Liver (tissue), 9 donors: Measurements from ENCODE around the gene ADAMTS14. TPM values are rescaled to one million over a fixed set of nuclear protein-coding genes. Genes with fewer than 3 reads are reported as not detected.

Experiments
- DNase-seq: peaks from one replicate; pipeline ENCODE4 v3.0.0-alpha.2; 2017; ENCODE audit warnings: low spot score
- H3K27ac ChIP-seq, 2 donors: one replicate each; pipeline ENCODE4 v1.7.0; 2013; ENCODE audit warnings: inconsistent platforms in 2 of 2, low read length in 2 of 2, control low read depth in 1 of 2, low read depth in 1 of 2, mild to moderate bottlenecking in 1 of 2
- H3K27me3 ChIP-seq, 4 donors: one replicate each; pipeline versions ENCODE4 v1.6.1 to v1.7.0; 2013; ENCODE audit warnings: low read length in 3 of 4, inconsistent platforms in 1 of 4, mild to moderate bottlenecking in 1 of 4, moderate library complexity in 1 of 4; ENCODE audit not compliant: control insufficient read depth in 4 of 4, insufficient read depth in 4 of 4
- H3K36me3 ChIP-seq, 4 donors: one replicate each; pipeline versions ENCODE4 v1.6.1 to v1.7.0; 2013; ENCODE audit warnings: low read length in 3 of 4, mild to moderate bottlenecking in 3 of 4, low read depth in 1 of 4, moderate library complexity in 1 of 4; ENCODE audit not compliant: control insufficient read depth in 4 of 4, insufficient read depth in 3 of 4
- H3K4me1 ChIP-seq, 4 donors: one replicate each; pipeline versions ENCODE4 v1.6.1 to v1.7.0; 2013; ENCODE audit warnings: low read length in 3 of 4, mild to moderate bottlenecking in 3 of 4, moderate library complexity in 1 of 4; ENCODE audit not compliant: control insufficient read depth in 4 of 4, insufficient read depth in 4 of 4
- H3K4me3 ChIP-seq, 3 donors: one replicate each; pipeline versions ENCODE4 v1.6.1 to v1.7.0; 2013; ENCODE audit warnings: low read length in 3 of 3, control low read depth in 1 of 3, low read depth in 1 of 3, mild to moderate bottlenecking in 1 of 3
- H3K9ac ChIP-seq, 2 donors: one replicate each; pipeline ENCODE4 v1.7.0; 2013; ENCODE audit warnings: low read length in 2 of 2, mild to moderate bottlenecking in 2 of 2, moderate library complexity in 2 of 2, control low read depth in 1 of 2, low read depth in 1 of 2
- H3K9me3 ChIP-seq, 4 donors: one replicate each; pipeline versions ENCODE4 v1.6.1 to v1.7.0; 2013; ENCODE audit warnings: low read length in 3 of 4; ENCODE audit not compliant: control insufficient read depth in 4 of 4
- EGR1 ChIP-seq, 2 donors: IDR thresholded peaks; 2 replicates each; pipeline ENCODE4 v1.6.1; 2016 to 2018; ENCODE audit warnings: antibody characterized with exemption in 2 of 2, low read depth in 2 of 2
- FOXA1 ChIP-seq: IDR thresholded peaks from 2 replicates; pipeline ENCODE4 v1.6.1; 2016; ENCODE audit warnings: antibody characterized with exemption
- FOXA2 ChIP-seq: IDR thresholded peaks from 2 replicates; pipeline ENCODE4 v1.6.1; 2016; ENCODE audit warnings: antibody characterized with exemption
- HNF4A ChIP-seq, 2 donors: conservative IDR thresholded peaks; 2 replicates each; pipeline ENCODE4 v1.6.1; 2016; ENCODE audit warnings: antibody characterized with exemption in 2 of 2, mild to moderate bottlenecking in 2 of 2
- JUND ChIP-seq, 2 donors: IDR thresholded peaks; 2 replicates each; pipeline ENCODE4 v1.6.1; 2016; ENCODE audit warnings: antibody characterized with exemption in 2 of 2
- NR2F2 ChIP-seq: IDR thresholded peaks from 2 replicates; pipeline ENCODE4 v1.6.1; 2016; ENCODE audit warnings: antibody characterized with exemption
- RAD21 ChIP-seq, 2 donors: IDR thresholded peaks; 2 replicates each; pipeline ENCODE4 v1.6.1; 2016; ENCODE audit warnings: antibody characterized with exemption in 2 of 2, mild to moderate bottlenecking in 2 of 2
- RXRA ChIP-seq, 2 donors: IDR thresholded peaks; 2 replicates each; pipeline ENCODE4 v1.6.1; 2017 to 2018; ENCODE audit warnings: antibody characterized with exemption in 2 of 2, mild to moderate bottlenecking in 1 of 2
- SP1 ChIP-seq: IDR thresholded peaks from 2 replicates; pipeline ENCODE4 v1.6.1; 2018; ENCODE audit warnings: antibody characterized with exemption, mild to moderate bottlenecking
- TAF1 ChIP-seq: conservative IDR thresholded peaks from 2 replicates; pipeline ENCODE4 v1.6.1; 2016; ENCODE audit warnings: antibody characterized with exemption, mild to moderate bottlenecking
- YY1 ChIP-seq: IDR thresholded peaks from 2 replicates; pipeline ENCODE4 v1.6.1; 2016; ENCODE audit warnings: antibody characterized with exemption, mild to moderate bottlenecking
- WGBS: extraction: QIAGEN DNeasy Blood & Tissue Kit; methylation state at CpG from one replicate; pipeline ENCODE4 v1.1.7; 2013; 5-methylcytosine and 5-hydroxymethylcytosine counted together
- polyA plus RNA-seq, 2 donors: library from polyadenylated mRNA; stranded (reverse) in 1 of 2; unstranded in 1 of 2; fragments of 200-250 nt in 1 of 2; fragments of >200 nt in 1 of 2; fragmentation: Nextera tagmentation in 1 of 2; extraction: Ambion mirVana in 1 of 2; gene quantifications; one replicate each; pipeline versions ENCODE4 v1.2.1 to v1.2.3, GENCODE V29; 2013 to 2015
- total RNA-seq, 2 donors: library from RNA; depleted of rRNA; stranded (reverse); fragments of >200 nt; gene quantifications; one replicate each; pipeline ENCODE4 v1.2.3, GENCODE V29; 2014
- TF ChIP-seq, protein P1 (sequence below): IDR thresholded peaks from 2 replicates; pipeline ENCODE4 v1.6.1; 2016; ENCODE audit warnings: antibody characterized with exemption, mild to moderate bottlenecking
- TF ChIP-seq, protein P2 (sequence below): IDR thresholded peaks from 2 replicates; pipeline ENCODE4 v1.6.1; 2016; ENCODE audit warnings: antibody characterized with exemption
- TF ChIP-seq, protein P3 (sequence below): fragments of 150-350 bp; IDR thresholded peaks from 2 replicates; pipeline ENCODE4 v1.5.1; 2017; ENCODE audit warnings: improper control_type of control experiment, low read depth, low read length; ENCODE audit not compliant: missing input control
- TF ChIP-seq, protein P4 (sequence below): IDR thresholded peaks from 2 replicates; pipeline ENCODE4 v1.6.1; 2016; ENCODE audit warnings: antibody characterized with exemption
- donor health status: healthy.
- donor health status: healthy.
- donor health status: healthy.
- donor health status: healthy.
- donor health status: healthy.

ADAMTS14 gene
- total and polyA plus RNA-seq, 4 donors, result 0.09 to 0.33 (median 0.13) TPM

DNA sequence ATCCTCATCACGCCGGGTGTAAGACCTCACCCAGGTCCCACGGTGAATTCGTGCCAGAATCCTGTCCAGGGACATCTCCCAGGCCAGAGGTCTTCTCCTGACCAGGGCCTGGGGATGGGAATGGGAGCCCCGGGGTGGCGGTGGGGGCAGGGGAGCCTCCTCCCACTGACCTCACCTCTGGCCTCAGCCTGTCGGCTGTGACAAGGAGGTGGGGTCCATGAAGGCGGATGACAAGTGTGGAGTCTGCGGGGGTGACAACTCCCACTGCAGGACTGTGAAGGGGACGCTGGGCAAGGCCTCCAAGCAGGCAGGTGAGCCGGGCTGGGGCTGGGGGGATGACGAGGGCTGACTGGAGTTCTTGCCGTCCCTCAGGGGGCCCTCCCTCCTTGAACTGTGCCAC is 71.6 kb downstream of the ADAMTS14 start:
- DNase-seq, result no peak
- Histone ChIP-seq H3K9me3 (no peaks in the 10 kb centered on the region), H3K4me3 (no peak overlapping the region), H3K27me3 (no peaks in the 10 kb centered on the region), H3K27ac (no peak overlapping the region), H3K36me3 (no peaks in the 10 kb centered on the region), H3K9ac (no peak overlapping the region), H3K4me1 (no peaks in the 10 kb centered on the region)
- TF ChIP-seq TAF1 (no peak), YY1 (no peak), RXRA (IDR thresholded peaks at IDR 0.05) (no peak), RAD21 (IDR thresholded peaks at IDR 0.05) (no peak), EGR1 (IDR thresholded peaks at IDR 0.05; ENCODE audit: low read depth in 2 of 2) (no peak), FOXA1 (no peak), FOXA2 (no peak)
- TF ChIP-seq, protein P1, sequence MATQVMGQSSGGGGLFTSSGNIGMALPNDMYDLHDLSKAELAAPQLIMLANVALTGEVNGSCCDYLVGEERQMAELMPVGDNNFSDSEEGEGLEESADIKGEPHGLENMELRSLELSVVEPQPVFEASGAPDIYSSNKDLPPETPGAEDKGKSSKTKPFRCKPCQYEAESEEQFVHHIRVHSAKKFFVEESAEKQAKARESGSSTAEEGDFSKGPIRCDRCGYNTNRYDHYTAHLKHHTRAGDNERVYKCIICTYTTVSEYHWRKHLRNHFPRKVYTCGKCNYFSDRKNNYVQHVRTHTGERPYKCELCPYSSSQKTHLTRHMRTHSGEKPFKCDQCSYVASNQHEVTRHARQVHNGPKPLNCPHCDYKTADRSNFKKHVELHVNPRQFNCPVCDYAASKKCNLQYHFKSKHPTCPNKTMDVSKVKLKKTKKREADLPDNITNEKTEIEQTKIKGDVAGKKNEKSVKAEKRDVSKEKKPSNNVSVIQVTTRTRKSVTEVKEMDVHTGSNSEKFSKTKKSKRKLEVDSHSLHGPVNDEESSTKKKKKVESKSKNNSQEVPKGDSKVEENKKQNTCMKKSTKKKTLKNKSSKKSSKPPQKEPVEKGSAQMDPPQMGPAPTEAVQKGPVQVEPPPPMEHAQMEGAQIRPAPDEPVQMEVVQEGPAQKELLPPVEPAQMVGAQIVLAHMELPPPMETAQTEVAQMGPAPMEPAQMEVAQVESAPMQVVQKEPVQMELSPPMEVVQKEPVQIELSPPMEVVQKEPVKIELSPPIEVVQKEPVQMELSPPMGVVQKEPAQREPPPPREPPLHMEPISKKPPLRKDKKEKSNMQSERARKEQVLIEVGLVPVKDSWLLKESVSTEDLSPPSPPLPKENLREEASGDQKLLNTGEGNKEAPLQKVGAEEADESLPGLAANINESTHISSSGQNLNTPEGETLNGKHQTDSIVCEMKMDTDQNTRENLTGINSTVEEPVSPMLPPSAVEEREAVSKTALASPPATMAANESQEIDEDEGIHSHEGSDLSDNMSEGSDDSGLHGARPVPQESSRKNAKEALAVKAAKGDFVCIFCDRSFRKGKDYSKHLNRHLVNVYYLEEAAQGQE, result no peak
- TF ChIP-seq, protein P2, sequence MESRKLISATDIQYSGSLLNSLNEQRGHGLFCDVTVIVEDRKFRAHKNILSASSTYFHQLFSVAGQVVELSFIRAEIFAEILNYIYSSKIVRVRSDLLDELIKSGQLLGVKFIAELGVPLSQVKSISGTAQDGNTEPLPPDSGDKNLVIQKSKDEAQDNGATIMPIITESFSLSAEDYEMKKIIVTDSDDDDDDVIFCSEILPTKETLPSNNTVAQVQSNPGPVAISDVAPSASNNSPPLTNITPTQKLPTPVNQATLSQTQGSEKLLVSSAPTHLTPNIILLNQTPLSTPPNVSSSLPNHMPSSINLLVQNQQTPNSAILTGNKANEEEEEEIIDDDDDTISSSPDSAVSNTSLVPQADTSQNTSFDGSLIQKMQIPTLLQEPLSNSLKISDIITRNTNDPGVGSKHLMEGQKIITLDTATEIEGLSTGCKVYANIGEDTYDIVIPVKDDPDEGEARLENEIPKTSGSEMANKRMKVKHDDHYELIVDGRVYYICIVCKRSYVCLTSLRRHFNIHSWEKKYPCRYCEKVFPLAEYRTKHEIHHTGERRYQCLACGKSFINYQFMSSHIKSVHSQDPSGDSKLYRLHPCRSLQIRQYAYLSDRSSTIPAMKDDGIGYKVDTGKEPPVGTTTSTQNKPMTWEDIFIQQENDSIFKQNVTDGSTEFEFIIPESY, result no peak
- 87% methylated on average over 13 of the region's 13 CpGs for WGBS

DNA sequence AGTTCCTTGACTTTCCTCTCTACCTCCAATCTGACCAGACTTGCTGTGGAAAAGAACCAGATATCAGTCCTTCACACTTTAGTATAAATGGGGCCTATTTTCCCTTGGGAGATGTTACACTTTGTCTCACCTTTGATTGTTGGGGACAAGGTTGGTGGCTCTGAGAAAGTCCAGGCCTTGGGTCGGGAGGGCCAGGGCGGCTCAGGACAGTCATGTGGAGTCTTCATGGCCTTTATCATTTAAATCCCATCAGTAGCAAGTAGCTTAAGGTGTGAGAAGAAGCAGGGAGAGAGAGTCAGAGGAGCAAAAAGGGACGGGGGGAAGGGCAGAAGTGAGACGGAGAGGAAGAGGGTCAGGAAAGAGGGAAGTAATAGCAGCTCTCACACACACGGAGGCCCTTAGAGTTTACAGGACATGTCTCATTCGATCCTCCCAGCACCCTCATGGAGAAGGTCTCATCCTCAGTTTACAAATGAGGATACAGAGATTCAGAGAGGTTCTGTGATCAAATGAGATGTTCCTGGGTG is 72.4 kb downstream of the ADAMTS14 start:
- Histone ChIP-seq H3K4me3 (no peak overlapping the region), H3K9me3 (no peaks in the 10 kb centered on the region), H3K36me3 (no peaks in the 10 kb centered on the region), H3K27ac (no peak overlapping the region), H3K9ac (no peak overlapping the region), H3K4me1 (no peaks in the 10 kb centered on the region), H3K27me3 (no peaks in the 10 kb centered on the region)
- 69% methylated on average over 6 of the region's 6 CpGs for WGBS
- no peak for DNase-seq
- TF ChIP-seq, protein P3, sequence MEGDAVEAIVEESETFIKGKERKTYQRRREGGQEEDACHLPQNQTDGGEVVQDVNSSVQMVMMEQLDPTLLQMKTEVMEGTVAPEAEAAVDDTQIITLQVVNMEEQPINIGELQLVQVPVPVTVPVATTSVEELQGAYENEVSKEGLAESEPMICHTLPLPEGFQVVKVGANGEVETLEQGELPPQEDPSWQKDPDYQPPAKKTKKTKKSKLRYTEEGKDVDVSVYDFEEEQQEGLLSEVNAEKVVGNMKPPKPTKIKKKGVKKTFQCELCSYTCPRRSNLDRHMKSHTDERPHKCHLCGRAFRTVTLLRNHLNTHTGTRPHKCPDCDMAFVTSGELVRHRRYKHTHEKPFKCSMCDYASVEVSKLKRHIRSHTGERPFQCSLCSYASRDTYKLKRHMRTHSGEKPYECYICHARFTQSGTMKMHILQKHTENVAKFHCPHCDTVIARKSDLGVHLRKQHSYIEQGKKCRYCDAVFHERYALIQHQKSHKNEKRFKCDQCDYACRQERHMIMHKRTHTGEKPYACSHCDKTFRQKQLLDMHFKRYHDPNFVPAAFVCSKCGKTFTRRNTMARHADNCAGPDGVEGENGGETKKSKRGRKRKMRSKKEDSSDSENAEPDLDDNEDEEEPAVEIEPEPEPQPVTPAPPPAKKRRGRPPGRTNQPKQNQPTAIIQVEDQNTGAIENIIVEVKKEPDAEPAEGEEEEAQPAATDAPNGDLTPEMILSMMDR, result no peak
- no peak for TF ChIP-seq TAF1
- no peak for TF ChIP-seq FOXA1
- TF ChIP-seq, protein P4, sequence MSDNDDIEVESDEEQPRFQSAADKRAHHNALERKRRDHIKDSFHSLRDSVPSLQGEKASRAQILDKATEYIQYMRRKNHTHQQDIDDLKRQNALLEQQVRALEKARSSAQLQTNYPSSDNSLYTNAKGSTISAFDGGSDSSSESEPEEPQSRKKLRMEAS, result no peak
- TF ChIP-seq NR2F2, result no peak
- no peak for TF ChIP-seq SP1
- no peak for TF ChIP-seq RAD21 (IDR thresholded peaks at IDR 0.05)
- TF ChIP-seq JUND (IDR thresholded peaks at IDR 0.05), result no peak
- TF ChIP-seq HNF4A (conservative IDR thresholded peaks at IDR 0.05), result no peak
- TF ChIP-seq, protein P1, result no peak
